GM12891 (cell line): ENCODE results near the gene DNTTIP2.

Experiments used
- POLR2A ChIP-seq: IDR thresholded peaks from 2 replicates; pipeline ENCODE4 v1.6.1; 2011; ENCODE audit warnings: low read depth, low read length, control low read depth
- POLR2AphosphoS5 ChIP-seq: IDR thresholded peaks from 2 replicates; pipeline ENCODE4 v1.6.1; 2011; ENCODE audit warnings: low read depth, low read length, control low read depth

DNA sequence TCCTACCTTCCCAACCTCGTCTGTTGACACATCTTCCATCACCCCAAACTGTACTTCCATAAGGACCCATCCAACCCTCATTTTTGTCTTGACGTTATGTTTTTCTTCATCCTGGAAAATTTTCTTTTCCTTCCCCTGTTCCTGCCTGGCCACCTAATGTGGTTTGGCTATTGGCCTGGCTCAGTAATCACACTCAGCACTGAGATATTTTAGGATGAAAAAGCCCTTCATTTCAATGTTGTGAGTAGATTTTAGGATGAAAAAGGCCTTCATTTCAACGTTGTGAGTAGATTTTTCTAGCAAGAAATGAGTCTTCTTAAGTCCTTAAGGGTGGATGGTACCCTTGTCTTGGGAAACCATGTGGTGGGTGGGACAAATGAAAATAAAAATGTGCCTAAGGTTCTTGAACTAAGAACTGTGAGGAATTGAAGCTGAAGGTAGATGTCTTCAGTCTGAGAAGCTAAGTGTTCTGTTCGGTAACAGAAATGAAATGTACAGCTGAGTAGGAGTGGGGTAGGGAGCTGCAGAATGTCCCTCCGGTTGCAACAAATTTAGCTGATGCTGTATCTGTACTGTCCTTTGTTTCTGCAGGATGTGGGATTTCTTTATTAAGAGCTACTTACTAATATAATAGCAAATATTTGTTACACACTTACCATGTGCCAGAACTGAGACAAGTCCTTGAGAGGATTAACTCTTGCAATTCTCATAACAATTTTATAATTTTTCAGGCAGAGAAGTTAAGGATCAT lies 36.1 kb downstream of the DNTTIP2 start:
- TF ChIP-seq POLR2AphosphoS5 (no peak), POLR2A (no peak)
